OCI-LY3 (cell line): ENCODE data around the gene AAMDC.
"Not testable (repeated sequence)": the region's sequence is repeated elsewhere in the genome, so short reads cannot be mapped to it uniquely, and the experiment has no call there.

Experiments
- H2AFZ ChIP-seq: fragments of 200-600, 300-600 bp; shearing (Covaris generic); 2 replicates; pipeline ENCODE4 v1.6.0; 2014; ENCODE audit warnings: antibody characterized with exemption, low read depth, low read length
- H3K27ac ChIP-seq: fragments of 200-600, 300-600 bp; sonication (generic); 2 replicates; pipeline ENCODE4 v1.5.1; 2014; ENCODE audit warnings: mild to moderate bottlenecking, low read length, moderate library complexity, mixed read lengths
- H3K27me3 ChIP-seq: fragments of 200-600, 300-600 bp; sonication (generic); 2 replicates; pipeline ENCODE4 v1.6.1; 2014; ENCODE audit warnings: low read depth, low read length, mixed read lengths
- H3K36me3 ChIP-seq: fragments of 200-600, 300-600 bp; sonication (generic); replicated peaks from 2 replicates; pipeline ENCODE3; 2014; ENCODE audit warnings: low read depth, low read length, mixed read lengths
- H3K4me1 ChIP-seq: fragments of 300-600, 200-600 bp; sonication (generic); 2 replicates; pipeline ENCODE4 v1.6.1; 2014; ENCODE audit warnings: low read length, mixed read lengths
- H3K4me2 ChIP-seq: fragments of 200-600, 300-600 bp; sonication (generic); 2 replicates; pipeline ENCODE4 v1.6.1; 2014; ENCODE audit warnings: low read length, mixed read lengths
- H3K4me3 ChIP-seq: fragments of 300-600, 200-600 bp; sonication (generic); 2 replicates; pipeline ENCODE4 v1.5.1; 2014; ENCODE audit warnings: antibody characterized with exemption, mild to moderate bottlenecking, low read length, moderate library complexity
- H3K79me2 ChIP-seq: fragments of 300-600, 200-600 bp; shearing (Covaris generic); 2 replicates; pipeline ENCODE4 v1.6.1; 2014; ENCODE audit warnings: mild to moderate bottlenecking, low read length, mixed read lengths
- H3K9ac ChIP-seq: fragments of 300-600, 200-600 bp; shearing (Covaris generic); 2 replicates; pipeline ENCODE4 v1.6.0; 2014; ENCODE audit warnings: mild to moderate bottlenecking, low read length, moderate library complexity
- H3K9me3 ChIP-seq: fragments of 200-600, 300-600 bp; shearing (Covaris generic); 2 replicates; pipeline ENCODE4 v1.6.1; 2014; ENCODE audit warnings: low read length, mixed read lengths; ENCODE audit not compliant: insufficient read depth
- H4K20me1 ChIP-seq: fragments of 200-600, 300-600 bp; sonication (generic); 2 replicates; pipeline ENCODE4 v1.6.1; 2016; ENCODE audit warnings: low read length, mixed read lengths; ENCODE audit not compliant: insufficient read depth

AAMDC gene

GRCh38 chr11:77914307-77914791, 93.4 kb downstream of the AAMDC start:
- not testable (repeated sequence) for H4K20me1 ChIP-seq, H3K79me2 ChIP-seq, H3K4me1 ChIP-seq, H3K9ac ChIP-seq, H3K27me3 ChIP-seq, H3K4me3 ChIP-seq, H3K4me2 ChIP-seq, H3K9me3 ChIP-seq, H2AFZ ChIP-seq, H3K36me3 ChIP-seq, H3K27ac ChIP-seq

- H3K4me3 ChIP-seq, H3K27me3 ChIP-seq, H3K27ac ChIP-seq, H3K4me1 ChIP-seq, H3K4me2 ChIP-seq, H3K9me3 ChIP-seq, H3K79me2 ChIP-seq, H3K9ac ChIP-seq, H4K20me1 ChIP-seq, H3K36me3 ChIP-seq, H2AFZ ChIP-seq: not testable (repeated sequence)
These were observed 96.8 kb downstream of the AAMDC start for GRCh38 chr11:77917713-77918112.
